NCI-H1436 treated with DMSO at 0.1 percent for 48 hours (cell line): Measurements from ENCODE around the gene OXLD1.

ENCODE experiments used
- DNase-seq: peaks from one replicate; lab custom pipeline; 2025; lab: John Stamatoyannopoulos, UW

Gene OXLD1

DNA sequence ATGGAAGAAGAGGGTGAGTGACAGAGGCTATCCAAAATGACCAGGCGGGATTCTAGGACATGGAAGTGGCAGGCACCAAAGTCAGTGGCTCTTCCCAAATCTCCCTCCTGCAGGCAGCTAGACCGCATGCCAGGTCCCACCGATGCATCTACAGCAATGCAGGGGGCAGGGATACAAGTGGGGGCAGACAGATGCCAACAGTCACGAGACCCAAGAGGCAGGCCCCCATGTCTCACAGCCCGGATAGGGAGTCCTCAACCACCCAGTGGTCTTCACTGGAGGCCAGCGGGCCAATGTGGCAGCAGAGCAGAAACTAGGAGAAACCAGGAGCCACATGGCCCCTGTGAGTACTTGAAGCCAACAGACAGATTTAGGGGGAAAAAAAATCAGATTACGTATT is 49.5 kb downstream of the OXLD1 start:
- no peak for DNase-seq

DNA sequence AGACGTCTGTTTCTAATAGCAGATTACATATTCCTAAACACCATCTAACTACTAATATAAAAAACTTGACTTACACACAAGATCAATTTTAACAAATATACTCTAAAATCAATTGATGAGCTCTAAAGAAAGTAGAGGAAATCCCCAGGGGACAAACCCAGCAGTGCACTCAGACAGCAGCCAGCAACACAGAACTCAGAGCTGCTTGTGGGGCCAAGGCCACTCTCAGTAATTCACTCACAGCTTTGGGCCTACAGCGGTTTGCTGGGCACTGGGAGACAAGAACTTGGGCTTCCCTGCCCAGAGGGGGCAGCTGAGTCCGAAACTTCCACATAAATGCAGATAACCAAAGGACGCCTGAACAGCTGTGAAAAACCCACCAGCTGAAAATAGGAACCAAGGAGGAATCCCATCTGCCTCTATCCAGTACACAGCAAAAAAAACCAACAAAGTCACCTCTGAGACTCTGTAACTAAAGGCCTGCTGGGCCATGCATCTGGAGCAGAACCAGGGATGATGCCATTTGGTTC is 50.9 kb downstream of the OXLD1 start:
- no peak for DNase-seq
